ENCODE measurements around the gene ACTN2.
"Not testable (repeated sequence)": the region's sequence is repeated elsewhere in the genome, so short reads cannot be mapped to it uniquely, and the experiment has no call there.

The ACTN2 gene

GRCh38 chr1:236657398-236657797 is 28.9 kb upstream of the ACTN2 start:
- DNase-seq (ENCODE audit: low spot score), result no peak
- TF ChIP-seq, protein P1, sequence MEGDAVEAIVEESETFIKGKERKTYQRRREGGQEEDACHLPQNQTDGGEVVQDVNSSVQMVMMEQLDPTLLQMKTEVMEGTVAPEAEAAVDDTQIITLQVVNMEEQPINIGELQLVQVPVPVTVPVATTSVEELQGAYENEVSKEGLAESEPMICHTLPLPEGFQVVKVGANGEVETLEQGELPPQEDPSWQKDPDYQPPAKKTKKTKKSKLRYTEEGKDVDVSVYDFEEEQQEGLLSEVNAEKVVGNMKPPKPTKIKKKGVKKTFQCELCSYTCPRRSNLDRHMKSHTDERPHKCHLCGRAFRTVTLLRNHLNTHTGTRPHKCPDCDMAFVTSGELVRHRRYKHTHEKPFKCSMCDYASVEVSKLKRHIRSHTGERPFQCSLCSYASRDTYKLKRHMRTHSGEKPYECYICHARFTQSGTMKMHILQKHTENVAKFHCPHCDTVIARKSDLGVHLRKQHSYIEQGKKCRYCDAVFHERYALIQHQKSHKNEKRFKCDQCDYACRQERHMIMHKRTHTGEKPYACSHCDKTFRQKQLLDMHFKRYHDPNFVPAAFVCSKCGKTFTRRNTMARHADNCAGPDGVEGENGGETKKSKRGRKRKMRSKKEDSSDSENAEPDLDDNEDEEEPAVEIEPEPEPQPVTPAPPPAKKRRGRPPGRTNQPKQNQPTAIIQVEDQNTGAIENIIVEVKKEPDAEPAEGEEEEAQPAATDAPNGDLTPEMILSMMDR (IDR thresholded peaks at IDR 0.05; ENCODE audit: extremely low read depth, missing control alignments), result no peak

DNA sequence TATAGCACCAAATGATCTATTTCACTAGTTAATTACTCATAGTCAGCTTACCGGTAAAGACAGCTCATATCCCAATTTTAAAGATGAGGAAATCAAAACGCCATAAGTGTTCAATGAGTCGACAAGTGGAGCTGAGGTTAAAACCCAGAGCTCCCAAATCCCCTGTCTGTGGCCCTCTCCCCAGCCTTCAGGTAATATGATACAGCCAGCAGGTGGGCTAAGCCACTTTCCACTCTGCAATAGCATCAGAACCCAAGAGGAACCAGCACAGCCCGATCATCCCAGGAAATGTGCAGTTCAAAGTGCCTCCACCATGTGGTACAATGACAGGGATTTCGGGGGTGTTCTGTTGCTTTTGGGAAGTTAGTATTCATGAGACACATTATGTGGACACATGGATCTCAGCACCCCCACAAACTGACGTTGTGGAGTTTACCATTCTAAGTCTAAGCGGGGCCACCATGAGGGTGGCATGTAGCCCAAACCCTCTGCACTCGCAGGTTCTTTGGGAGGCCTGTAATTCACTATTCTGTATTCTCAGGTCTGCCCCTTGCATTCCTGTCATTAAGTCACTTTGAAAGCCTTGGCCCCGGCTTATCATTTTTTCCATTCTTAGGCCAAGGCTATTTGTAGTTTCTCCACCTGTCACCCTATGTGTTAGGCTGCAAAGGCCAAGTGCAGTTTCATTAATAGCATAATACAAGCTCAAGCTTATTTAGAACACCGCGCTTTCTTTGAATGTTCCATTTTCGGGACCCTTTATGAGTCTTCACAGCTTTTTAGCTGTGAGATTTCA is 26.3 kb upstream of the ACTN2 start:
- TF ChIP-seq, protein P1 (IDR thresholded peaks at IDR 0.05; ENCODE audit: extremely low read depth, missing control alignments), result no peak
- no peak for DNase-seq (ENCODE audit: low spot score)

DNA sequence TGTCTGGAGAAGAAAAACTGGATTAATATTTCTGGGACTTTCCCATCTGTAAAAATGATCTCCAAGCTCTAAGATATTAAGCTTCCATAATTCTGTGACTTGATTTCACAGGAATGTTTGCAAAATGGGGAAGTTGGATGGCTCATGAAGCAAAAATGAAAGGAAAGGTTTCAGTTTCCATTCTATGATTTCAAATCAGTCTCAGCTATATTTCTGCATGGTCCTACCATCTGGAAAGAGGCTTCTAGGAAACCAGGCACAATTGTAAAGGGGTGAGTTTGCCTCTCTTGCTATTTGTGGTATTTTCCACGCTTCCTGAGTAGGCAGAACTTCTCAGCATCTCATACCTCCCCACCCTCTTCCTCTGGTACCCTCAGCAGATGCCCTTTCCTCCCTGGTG is 22.4 kb upstream of the ACTN2 start:
- no peak for DNase-seq (ENCODE audit: low spot score)
- TF ChIP-seq, protein P1 (IDR thresholded peaks at IDR 0.05; ENCODE audit: extremely low read depth, missing control alignments), result no peak

DNA sequence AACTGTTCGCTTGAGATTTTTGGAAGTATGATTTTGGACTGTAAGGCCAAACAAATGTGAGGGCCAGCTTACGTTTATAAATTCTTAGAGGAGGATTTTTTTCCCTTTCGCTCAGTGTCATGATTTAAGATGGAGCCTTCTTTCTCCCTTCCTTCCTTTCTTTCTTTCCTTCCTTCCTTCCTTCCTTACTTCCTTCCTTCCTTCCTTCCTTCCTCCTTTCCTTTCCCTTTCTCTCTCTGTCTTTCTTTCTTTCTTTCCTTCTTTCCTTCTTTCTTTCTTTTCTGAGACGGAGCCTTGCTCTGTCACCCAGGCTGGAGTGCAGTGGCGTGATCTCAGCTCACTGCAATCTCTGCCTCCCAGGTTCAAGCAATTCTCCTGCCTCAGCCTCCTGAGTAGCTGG is 17.4 kb upstream of the ACTN2 start:
- DNase-seq (ENCODE audit: low spot score), result not testable (repeated sequence)

DNA sequence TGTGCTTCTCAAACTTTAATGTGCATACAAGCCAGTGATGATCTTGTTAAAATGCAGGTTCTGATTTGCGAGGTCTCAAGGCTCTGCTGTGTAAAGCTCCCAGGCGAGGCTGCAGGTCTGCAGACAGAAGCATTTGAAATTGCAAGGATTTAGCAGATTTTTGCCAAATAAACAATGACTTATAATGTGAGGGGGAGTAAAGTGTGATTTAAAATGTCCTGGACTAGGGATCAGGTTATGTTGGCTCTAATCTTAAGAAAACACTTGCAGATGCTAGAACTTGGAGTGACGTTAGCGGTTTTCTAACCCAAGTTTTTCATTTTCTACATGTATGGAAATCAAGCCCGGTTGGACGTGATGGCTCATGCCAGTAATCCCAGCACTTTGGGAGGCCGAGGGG is 16.2 kb upstream of the ACTN2 start:
- TF ChIP-seq, protein P1 (IDR thresholded peaks at IDR 0.05; ENCODE audit: extremely low read depth, missing control alignments), result no peak

GRCh38 chr1:236673289-236673919 is 12.9 kb upstream of the ACTN2 start:
- TF ChIP-seq, protein P1 (IDR thresholded peaks at IDR 0.05; ENCODE audit: extremely low read depth, missing control alignments), result no peak
- no peak for DNase-seq (ENCODE audit: low spot score)

More for the DNA sequence above, 16.2 kb upstream of the ACTN2 start:
- DNase-seq (ENCODE audit: low spot score), result no peak

GRCh38 chr1:236677641-236678235 is 8.6 kb upstream of the ACTN2 start:
- DNase-seq (ENCODE audit: low spot score), result no peak

More at GRCh38 chr1:236677641-236678235, 8.6 kb upstream of the ACTN2 start:
- TF ChIP-seq, protein P1 (IDR thresholded peaks at IDR 0.05; ENCODE audit: extremely low read depth, missing control alignments), result no peak

All from GM20000 (cell line).